Heart right ventricle (tissue), 16 donors: ENCODE results near the gene NRL. TPM values are rescaled to one million over a fixed set of nuclear protein-coding genes. Genes with fewer than 3 reads are reported as not detected.
"Not testable (repeated sequence)": the region's sequence is repeated elsewhere in the genome, so short reads cannot be mapped to it uniquely, and the experiment has no call there.

Experiments used
- ATAC-seq, 8 donors: fragments of 200-7000 bp; cut with Tn5 transposase; one replicate each; pipeline ENCODE4 v1.9.1; 2020; ENCODE audit warnings: mild to moderate bottlenecking in 8 of 8, moderate library complexity in 8 of 8, moderate number of reproducible peaks in 1 of 8
- DNase-seq, 2 donors: peaks; one replicate each; pipeline ENCODE4 v3.0.0-alpha.2; 2020
- H3K27ac ChIP-seq, 10 donors: fragments of 200-600 bp; sonication (generic) in 2 of 10; one replicate each; pipeline versions ENCODE4 v1.5.0 to v1.8.0; 2020 to 2022; ENCODE audit warnings: mild to moderate bottlenecking in 3 of 10
- H3K27me3 ChIP-seq, 7 donors: fragments of 200-600 bp; one replicate each; pipeline ENCODE4 v1.8.0; 2021 to 2022; ENCODE audit warnings: mild to moderate bottlenecking in 2 of 7
- H3K36me3 ChIP-seq, 9 donors: fragments of 200-600 bp; sonication (generic) in 1 of 9; one replicate each; pipeline versions ENCODE4 v1.5.0 to v1.8.0; 2020 to 2022; ENCODE audit warnings: mild to moderate bottlenecking in 2 of 9
- H3K4me1 ChIP-seq, 9 donors: fragments of 200-600 bp; sonication (generic) in 1 of 9; one replicate each; pipeline versions ENCODE4 v1.5.0 to v1.8.0; 2020 to 2022; ENCODE audit warnings: mild to moderate bottlenecking in 4 of 9
- H3K4me3 ChIP-seq, 10 donors: fragments of 200-600 bp; sonication (generic) in 2 of 10; one replicate each; pipeline versions ENCODE4 v1.5.0 to v1.8.0; 2020 to 2022; ENCODE audit warnings: mild to moderate bottlenecking in 7 of 10, moderate library complexity in 2 of 10
- H3K9me3 ChIP-seq, 11 donors: fragments of 200-600 bp in 10 of 11; sonication (generic) in 2 of 11; one replicate each; pipeline versions ENCODE4 v1.5.0 to v1.8.0; 2013 to 2022; ENCODE audit warnings: mild to moderate bottlenecking in 2 of 11, control low read depth in 1 of 11, moderate library complexity in 1 of 11
- WGBS, 2 donors: extraction: QIAGEN DNeasy Blood & Tissue Kit; methylation state at CpG; one replicate each; pipeline ENCODE4 v1.1.7; 2013; ENCODE audit warnings: inconsistent platforms in 1 of 2; 5-methylcytosine and 5-hydroxymethylcytosine counted together
- intact Hi-C, 10 donors: fragments of 100-400 bp; cut with DNase I; formaldehyde crosslinking; loops; one replicate each; pipeline versions ENCODE4 v1.11.1 to v1.14.2; 2022
- polyA plus RNA-seq, 2 donors: library from polyadenylated mRNA; stranded (reverse); fragments of 200-250 nt; gene quantifications; one replicate each; pipeline ENCODE4 v1.2.3, GENCODE V29; 2013
- total RNA-seq, 10 donors: library from RNA; stranded (reverse); fragmentation: NEBNext Ultra II Directional in 3 of 10; extraction: Animal tissue kit (Norgen Biotek cat#: 25700) in 3 of 10; gene quantifications; one replicate each; pipeline versions ENCODE4 v1.2.1 to v1.2.4, GENCODE V29; 2021 to 2023
- TF ChIP-seq, protein P1 (sequence below), 9 donors: fragments of 200-600 bp; sonication (generic) in 2 of 9; IDR thresholded peaks; one replicate each; pipeline versions ENCODE4 v1.5.0 to v1.8.0; 2021 to 2022; ENCODE audit warnings: antibody characterized with exemption in 9 of 9, mild to moderate bottlenecking in 5 of 9, moderate library complexity in 1 of 9
- donor health status: Arrhythmogenic right ventricular cardiomyopathy.
- donor health status: ischemic (EF 13 %, LVEDD 7.1; RV severe dilation, severe dysfunction).
- donor health status: healthy with polysubstance abuse.
- donor health status: DM: no; HTN: yes; CAD: no.
- donor health status: DM: no; HTN: no; CAD: no.
- donor health status: ischemic (EF 25% LVEDD 6.9; RV normal size, moderate dysfunction).
- donor health status: ischemic (EF 25% LVEDD 5.7; RV mildly dilated, moderate dysfunction).
- donor health status: healthy.
- donor health status: DM: yes; HTN: yes; CAD: no.
- donor health status: Ischemic cardiomyopathy.
- donor health status: ischemic (EF 35%, LVEDD 5.7; RV mildly dilated, moderate dysfunction).
- donor health status: nonischemic (EF 11% LVEDD 7.7; RV severe dilation, severe dysfunction).
- donor health status: DM: yes; HTN: yes; CAD: no.
- donor health status: PGD.
- donor health status: ischemic (EF 29% LVEDD 5.4; RV normal size, mild dysfunction).
- donor health status: nonischemic (EF 23%, LVEDD 6.1; RV moderate dilation, normal function).

The NRL gene
- total and polyA plus RNA-seq, 12 donors = 1.5 to 3.5 (median 2.2) TPM

DNA sequence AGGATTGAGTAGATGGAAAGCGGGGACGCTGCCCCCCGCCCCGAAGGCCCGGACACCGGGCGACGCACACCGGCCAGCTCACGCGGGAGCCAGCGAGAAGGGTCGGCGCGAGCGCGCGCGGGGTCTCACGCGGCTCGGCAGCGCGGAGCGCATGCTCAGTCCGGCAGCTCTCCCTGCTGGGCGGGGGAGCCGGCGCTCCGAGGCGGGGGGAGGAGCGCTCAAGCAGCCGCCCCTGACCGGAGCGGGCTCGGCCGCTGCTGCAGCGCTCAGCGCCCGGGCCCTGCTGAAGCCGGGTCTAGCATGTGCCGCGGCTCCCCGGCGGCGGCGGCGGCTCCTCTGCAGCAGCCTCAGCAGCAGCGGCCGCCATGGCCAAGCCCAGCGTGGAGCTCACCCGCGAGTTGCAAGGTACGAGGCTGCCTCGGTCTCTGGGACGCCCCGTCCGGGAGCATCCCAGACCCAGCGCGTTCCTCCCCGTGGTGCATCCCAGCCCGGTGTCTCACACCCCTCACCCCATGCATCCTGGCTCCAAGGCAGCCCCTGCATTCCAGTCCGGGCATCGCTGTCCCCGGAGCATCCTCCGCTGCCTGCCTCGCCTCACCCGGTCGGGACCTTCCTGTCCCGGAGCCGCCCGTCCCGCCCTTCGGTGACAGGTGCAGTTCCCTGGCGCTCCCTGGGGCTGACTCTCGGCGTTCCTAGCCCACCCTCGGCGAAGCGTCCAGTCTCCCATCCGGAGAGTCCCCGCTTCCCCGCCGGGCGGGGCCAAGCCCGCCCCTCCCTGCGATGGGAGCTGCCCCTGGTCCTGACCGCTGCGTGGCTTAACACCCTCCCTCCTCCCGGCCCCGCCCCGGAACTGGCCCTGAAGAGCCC is 62.7 kb downstream of the NRL start, which contains the start of gene CARMIL3:
Gene CARMIL3, plus strand, starts transcription at position 221 of the 867 bp plus-strand sequence. Its CDS starts 145 bp downstream, at position 366.
- Histone ChIP-seq H3K36me3 (no peaks in the 10 kb centered on the region), H3K27ac (peak within 1 kb of the TSS in 7 of 10 donors; percentile 56 to 75 (median 63)), H3K4me1 (peaks cover 5 to 18% (median 13%) of the 10 kb centered on the region in 9 donors), H3K9me3 (no peaks in the 10 kb centered on the region), H3K27me3 (peaks cover 0 to 20% (median 0%) of the 10 kb centered on the region in 7 donors), H3K4me3 (peak within 1 kb of the TSS; percentile 26 to 74 (median 68))
- ATAC-seq (peak; percentile 84 to 91 (median 90)), DNase-seq (peak; percentile 33 to 71)
- intact Hi-C loops = no loop called here
- TF ChIP-seq, protein P1, sequence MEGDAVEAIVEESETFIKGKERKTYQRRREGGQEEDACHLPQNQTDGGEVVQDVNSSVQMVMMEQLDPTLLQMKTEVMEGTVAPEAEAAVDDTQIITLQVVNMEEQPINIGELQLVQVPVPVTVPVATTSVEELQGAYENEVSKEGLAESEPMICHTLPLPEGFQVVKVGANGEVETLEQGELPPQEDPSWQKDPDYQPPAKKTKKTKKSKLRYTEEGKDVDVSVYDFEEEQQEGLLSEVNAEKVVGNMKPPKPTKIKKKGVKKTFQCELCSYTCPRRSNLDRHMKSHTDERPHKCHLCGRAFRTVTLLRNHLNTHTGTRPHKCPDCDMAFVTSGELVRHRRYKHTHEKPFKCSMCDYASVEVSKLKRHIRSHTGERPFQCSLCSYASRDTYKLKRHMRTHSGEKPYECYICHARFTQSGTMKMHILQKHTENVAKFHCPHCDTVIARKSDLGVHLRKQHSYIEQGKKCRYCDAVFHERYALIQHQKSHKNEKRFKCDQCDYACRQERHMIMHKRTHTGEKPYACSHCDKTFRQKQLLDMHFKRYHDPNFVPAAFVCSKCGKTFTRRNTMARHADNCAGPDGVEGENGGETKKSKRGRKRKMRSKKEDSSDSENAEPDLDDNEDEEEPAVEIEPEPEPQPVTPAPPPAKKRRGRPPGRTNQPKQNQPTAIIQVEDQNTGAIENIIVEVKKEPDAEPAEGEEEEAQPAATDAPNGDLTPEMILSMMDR (IDR thresholded peaks at IDR 0.05) = no peak
- WGBS, 2 donors = 1% methylated on average over 83 to 91 of the region's 92 CpGs

DNA sequence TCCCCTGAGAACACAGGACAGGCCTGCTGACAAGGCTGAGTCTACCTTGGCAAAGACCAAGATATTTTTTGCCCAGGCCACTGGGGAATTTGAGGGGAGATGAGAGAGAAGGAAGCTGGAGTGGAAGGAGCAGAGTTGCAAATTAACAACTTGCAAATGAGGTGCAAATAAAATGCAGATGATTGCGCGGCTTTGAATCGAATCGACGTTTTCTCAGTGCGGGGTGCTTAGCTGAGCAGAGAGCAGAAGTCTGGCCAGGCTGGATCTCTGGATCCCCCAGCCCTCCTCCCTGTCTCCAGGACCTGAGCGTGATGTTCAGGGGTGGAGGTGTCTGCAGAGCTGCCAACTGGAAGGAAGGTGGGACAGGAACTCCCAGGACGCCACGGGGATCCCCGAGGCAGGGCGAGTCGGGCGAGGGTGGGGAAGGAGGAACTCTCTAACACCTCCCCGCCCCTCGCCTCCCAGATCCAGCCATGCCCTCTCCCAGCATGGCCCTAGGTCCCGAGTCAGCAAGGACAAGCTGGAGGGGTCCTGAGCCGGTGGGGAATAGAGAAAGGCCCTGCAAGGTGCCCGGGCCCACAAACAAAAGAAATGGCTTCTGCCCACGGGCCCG is 63.5 kb downstream of the NRL start:
- Histone ChIP-seq H3K27ac (peak overlapping the region in 7 of 10 donors; percentile 56 to 75 (median 63)), H3K4me3 (peak overlapping the region; percentile 26 to 74 (median 68)), H3K27me3 (peaks cover 0 to 20% (median 0%) of the 10 kb centered on the region in 7 donors), H3K36me3 (no peaks in the 10 kb centered on the region), H3K9me3 (no peaks in the 10 kb centered on the region), H3K4me1 (peaks cover 5 to 18% (median 13%) of the 10 kb centered on the region in 9 donors)
- ATAC-seq (peak in 4 of 8 donors; percentile 18 to 49 (median 22)), DNase-seq (no peak)
- 25 to 29% methylated on average over 20 of the region's 20 CpGs for WGBS, 2 donors
- intact Hi-C loops = no loop called here
- TF ChIP-seq, protein P1 (IDR thresholded peaks at IDR 0.05) = no peak

DNA sequence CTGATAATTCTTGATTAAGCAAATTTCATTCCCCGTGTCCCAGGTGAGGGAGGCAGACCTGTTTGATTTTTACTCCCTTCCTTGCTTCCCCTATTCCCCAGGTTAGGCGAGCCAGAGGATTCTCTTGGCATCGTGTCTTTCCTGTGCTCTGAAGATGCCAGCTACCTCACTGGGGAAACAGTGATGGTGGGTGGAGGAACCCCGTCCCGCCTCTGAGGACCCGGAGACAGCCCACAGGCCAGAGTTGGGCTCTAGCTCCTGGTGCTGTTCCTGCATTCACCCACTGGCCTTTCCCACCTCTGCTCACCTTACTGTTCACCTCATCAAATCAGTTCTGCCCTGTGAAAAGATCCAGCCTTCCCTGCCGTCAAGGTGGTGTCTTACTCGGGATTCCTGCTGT is 64.0 kb downstream of the NRL start:
- ATAC-seq, H3K9me3 ChIP-seq, DNase-seq, H3K4me3 ChIP-seq, H3K27ac ChIP-seq, H3K36me3 ChIP-seq, intact Hi-C loops: not testable (repeated sequence)
- 76 to 77% methylated on average over 8 of the region's 8 CpGs for WGBS, 2 donors
- peaks cover 0 to 20% (median 0%) of the 10 kb centered on the region in 7 donors for H3K27me3 ChIP-seq
- peaks cover 5 to 18% (median 13%) of the 10 kb centered on the region in 9 donors for H3K4me1 ChIP-seq

DNA sequence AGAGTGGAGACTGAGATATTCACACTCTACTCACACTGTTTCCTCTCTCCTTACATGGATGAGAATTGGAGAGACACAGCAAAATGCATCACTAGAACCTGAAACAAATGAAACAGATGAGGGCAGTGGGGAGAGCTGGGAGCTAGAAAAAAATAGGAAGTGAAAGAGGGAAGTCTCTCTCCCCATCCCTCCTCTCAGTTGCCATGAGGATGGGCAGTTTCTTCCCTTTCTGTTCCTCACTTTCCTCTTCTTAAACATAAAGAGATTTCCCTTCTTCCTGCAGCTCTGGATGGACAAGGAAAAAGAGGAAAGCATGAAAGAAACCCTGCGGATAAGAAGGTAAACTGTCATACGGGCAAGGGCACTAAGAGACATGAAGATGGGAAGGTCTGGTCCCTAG is 65.7 kb downstream of the NRL start:
- DNase-seq, H3K27ac ChIP-seq, H3K9me3 ChIP-seq, H3K36me3 ChIP-seq, ATAC-seq, H3K4me3 ChIP-seq, intact Hi-C loops: not testable (repeated sequence)
- H3K4me1 ChIP-seq = peaks cover 5 to 18% (median 13%) of the 10 kb centered on the region in 9 donors
- 72 to 81% methylated on average over 2 of the region's 2 CpGs for WGBS, 2 donors
- peaks cover 0 to 20% (median 0%) of the 10 kb centered on the region in 7 donors for H3K27me3 ChIP-seq

DNA sequence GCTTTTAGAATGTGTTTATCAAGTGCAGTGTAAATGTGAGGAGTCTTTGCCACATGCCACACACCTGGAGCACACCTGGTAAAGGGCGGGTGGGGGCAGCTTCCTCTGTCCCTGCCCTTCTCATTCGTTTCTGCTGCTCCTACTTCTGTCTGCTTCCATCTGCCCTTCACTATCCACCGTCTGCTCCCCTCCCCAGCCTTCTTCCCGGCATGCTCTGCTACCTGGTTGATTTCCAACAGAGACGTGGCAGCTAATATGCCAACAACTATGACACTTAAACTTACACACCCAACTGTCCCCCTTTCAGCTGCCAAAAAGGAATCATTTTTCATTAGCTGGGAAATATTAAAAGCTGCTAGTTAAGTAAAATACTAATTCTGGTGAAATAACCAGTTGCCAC is 72.0 kb downstream of the NRL start:
- Histone ChIP-seq H3K4me3 (no peak overlapping the region), H3K4me1 (peaks cover 0 to 1% (median 0%) of the 10 kb centered on the region in 9 donors), H3K27ac (no peak overlapping the region), H3K36me3 (no peaks in the 10 kb centered on the region), H3K27me3 (no peaks in the 10 kb centered on the region), H3K9me3 (no peaks in the 10 kb centered on the region)
- intact Hi-C loops = no loop called here
- 45 to 46% methylated on average over 5 of the region's 5 CpGs for WGBS, 2 donors
- TF ChIP-seq, protein P1 (IDR thresholded peaks at IDR 0.05) = no peak
- DNase-seq = no peak
- peak in 1 of 8 donors; percentile 47 for ATAC-seq
